NB4 (cell line): ENCODE measurements around the gene NFASC.

Experiments
- DNase-seq: peaks from one replicate; pipeline ENCODE4 v3.0.0; 2010; ENCODE audit warnings: low read depth
- H3K4me3 ChIP-seq: one replicate; pipeline ENCODE4 v1.5.1; 2011; ENCODE audit warnings: mild to moderate bottlenecking, low read depth, low read length, moderate library complexity
- MYC ChIP-seq: IDR thresholded peaks from 2 replicates; pipeline ENCODE4 v1.6.1; 2011; ENCODE audit warnings: low read depth, low read length
- POLR2A ChIP-seq: IDR thresholded peaks from 2 replicates; pipeline ENCODE4 v1.6.1; 2011; ENCODE audit warnings: mild to moderate bottlenecking; ENCODE audit not compliant: insufficient read length; ENCODE audit errors: extremely low read depth
- TF ChIP-seq, protein P1 (sequence below): IDR thresholded peaks from 2 replicates; pipeline ENCODE4 v1.6.1; 2011; ENCODE audit warnings: low read depth, low read length
- TF ChIP-seq, protein P2 (sequence below): IDR thresholded peaks from one replicate; pipeline ENCODE4 v1.5.1; 2012; ENCODE audit warnings: low read depth, low read length

Gene NFASC

DNA sequence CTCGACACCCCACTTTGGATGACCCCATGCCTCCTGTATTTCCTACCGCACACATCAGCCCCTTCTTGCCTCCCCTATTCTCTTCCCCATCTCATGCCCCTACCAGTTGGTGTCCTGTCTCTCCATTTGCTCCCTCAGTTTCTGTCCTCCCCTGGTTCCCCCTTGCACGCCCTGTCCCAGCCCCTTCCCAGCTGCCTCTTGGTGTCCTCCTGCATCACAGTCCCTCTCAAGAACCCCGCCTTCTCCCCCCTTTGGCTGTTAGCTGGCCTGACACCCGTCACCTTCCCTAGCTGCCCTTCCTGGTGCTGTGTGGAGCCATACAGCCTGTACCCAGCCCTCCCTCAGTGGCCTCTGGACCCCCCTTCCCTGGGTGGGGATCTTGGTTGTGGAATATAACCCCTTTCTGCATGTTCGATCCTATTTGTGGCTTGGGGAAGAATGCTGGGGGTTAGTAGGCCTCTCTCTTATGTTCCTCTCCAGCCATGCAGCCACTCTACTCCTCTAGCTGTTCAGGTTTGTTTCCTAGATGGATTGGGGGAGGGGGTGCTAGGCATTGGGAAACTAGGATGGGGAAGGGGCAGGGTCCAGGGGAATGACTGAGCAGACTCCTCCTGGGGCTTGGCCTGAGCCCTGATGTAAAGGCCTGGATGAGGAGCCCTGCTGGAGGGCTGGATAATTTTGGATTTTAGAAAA is 41.4 kb upstream of the NFASC start:
- H3K4me3 ChIP-seq, result no peak overlapping the region
- DNase-seq, result no peak
- no peak for TF ChIP-seq POLR2A
- TF ChIP-seq, protein P1, sequence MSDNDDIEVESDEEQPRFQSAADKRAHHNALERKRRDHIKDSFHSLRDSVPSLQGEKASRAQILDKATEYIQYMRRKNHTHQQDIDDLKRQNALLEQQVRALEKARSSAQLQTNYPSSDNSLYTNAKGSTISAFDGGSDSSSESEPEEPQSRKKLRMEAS, result no peak
- TF ChIP-seq MYC, result no peak
- TF ChIP-seq, protein P2, sequence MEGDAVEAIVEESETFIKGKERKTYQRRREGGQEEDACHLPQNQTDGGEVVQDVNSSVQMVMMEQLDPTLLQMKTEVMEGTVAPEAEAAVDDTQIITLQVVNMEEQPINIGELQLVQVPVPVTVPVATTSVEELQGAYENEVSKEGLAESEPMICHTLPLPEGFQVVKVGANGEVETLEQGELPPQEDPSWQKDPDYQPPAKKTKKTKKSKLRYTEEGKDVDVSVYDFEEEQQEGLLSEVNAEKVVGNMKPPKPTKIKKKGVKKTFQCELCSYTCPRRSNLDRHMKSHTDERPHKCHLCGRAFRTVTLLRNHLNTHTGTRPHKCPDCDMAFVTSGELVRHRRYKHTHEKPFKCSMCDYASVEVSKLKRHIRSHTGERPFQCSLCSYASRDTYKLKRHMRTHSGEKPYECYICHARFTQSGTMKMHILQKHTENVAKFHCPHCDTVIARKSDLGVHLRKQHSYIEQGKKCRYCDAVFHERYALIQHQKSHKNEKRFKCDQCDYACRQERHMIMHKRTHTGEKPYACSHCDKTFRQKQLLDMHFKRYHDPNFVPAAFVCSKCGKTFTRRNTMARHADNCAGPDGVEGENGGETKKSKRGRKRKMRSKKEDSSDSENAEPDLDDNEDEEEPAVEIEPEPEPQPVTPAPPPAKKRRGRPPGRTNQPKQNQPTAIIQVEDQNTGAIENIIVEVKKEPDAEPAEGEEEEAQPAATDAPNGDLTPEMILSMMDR, result no peak

DNA sequence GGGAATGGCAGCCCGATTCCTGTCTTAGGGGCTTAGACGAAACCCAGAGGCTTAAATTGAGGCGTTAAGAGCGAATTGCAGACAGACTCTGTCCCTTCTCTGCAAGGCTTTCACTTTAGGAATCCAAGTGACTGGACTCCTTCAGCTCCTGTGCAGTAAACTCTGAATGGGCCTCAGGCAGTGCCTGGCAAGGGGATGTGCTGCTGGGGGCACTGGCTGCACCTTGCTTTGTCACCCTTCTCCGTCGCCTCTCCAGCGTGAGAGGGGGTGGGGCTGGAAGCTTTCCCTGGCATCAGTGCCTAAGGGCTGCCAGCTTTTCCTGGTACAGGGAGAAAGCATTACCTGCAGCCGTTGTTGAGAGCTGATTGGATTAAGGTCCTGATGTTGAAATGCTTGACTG is 39.9 kb upstream of the NFASC start:
- no peak overlapping the region for H3K4me3 ChIP-seq
- no peak for DNase-seq
- TF ChIP-seq POLR2A (no peak), MYC (no peak)
- TF ChIP-seq, protein P2, result no peak
- TF ChIP-seq, protein P1, result no peak

- TF ChIP-seq POLR2A (no peak), MYC (no peak)
- TF ChIP-seq, protein P1, result no peak
- TF ChIP-seq, protein P2, result no peak
- H3K4me3 ChIP-seq, result no peak overlapping the region
Observed at GRCh38 chr1:204831186-204831585, 39.5 kb upstream of the NFASC start.

DNA sequence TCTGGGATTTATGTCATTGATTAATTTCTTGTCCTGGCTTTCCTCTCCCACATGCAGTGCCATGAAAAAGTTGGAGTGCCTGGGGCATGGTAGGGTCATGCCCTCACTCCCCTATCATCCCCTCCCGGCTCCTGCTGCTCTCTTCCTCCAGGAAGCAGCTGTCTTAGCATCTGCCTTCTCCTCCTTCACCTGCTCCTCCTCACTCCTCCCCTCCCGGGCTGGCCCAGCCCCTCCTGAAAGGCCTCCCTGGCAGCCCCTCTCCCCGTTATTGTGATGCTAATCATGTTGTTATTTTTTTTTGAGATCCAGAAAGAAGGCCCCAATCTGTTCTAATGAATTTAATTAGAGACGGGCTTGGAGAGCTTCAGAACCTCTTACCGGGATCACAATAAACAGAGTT is 36.3 kb upstream of the NFASC start:
- no peak for DNase-seq
- H3K4me3 ChIP-seq, result no peak overlapping the region
- TF ChIP-seq, protein P1, result no peak
- TF ChIP-seq POLR2A (no peak), MYC (no peak)
- TF ChIP-seq, protein P2, result no peak

More at GRCh38 chr1:204831186-204831585, 39.5 kb upstream of the NFASC start:
- DNase-seq, result no peak

- TF ChIP-seq, protein P1, result no peak
- TF ChIP-seq MYC, result no peak
- TF ChIP-seq POLR2A, result no peak
- TF ChIP-seq, protein P2, result no peak
- no peak overlapping the region for H3K4me3 ChIP-seq
- DNase-seq, result no peak
Observed at GRCh38 chr1:204834752-204835151, 35.9 kb upstream of the NFASC start.

DNA sequence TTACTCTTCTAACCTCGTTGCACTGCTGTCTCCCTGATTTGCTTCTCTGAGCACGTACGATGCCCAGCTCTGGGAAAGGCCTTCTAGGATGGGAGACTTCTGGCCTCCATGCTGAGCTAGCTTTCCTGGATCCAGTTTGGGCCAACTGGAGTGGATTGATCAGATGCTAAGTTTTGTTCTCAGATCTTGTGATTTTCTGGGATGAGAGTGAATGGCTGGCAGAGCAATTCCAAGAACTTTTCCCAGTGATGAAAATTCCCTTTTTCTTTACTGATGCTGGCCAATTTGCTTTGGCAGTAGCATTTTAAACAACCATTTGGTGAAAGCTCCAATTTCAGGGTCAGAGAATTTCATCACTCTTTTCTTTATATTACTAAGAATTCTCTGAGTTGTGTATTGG is 34.9 kb upstream of the NFASC start:
- H3K4me3 ChIP-seq, result no peak overlapping the region
- no peak for DNase-seq
- TF ChIP-seq MYC, result no peak
